Measurements from ENCODE around the gene OTUB2.

DNA sequence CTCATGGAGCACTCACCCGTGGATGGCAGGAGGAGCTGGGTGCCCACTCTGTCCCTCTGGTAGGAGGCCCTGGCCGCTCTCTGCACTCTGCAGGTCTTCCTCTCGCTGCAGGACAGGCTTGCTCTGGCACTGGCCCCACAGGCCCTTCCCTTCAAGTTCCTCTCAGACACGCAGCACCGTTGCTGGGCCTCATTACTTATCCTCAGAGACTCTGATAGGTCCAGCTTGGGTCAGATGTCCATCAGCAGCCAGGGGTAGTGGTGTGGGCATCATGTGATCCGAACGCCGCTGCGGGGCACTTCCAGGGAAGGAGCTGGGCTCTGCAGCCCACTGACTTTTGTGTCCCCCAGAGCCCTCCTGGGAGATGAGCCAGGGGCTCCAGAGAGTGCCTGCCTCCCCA lies 11.8 kb downstream of the OTUB2 start:
- TF ChIP-seq EZH2phosphoT487 (IDR thresholded peaks at IDR 0.05; ENCODE audit: borderline replicate concordance, low read length), result no peak
- TF ChIP-seq, protein P1, sequence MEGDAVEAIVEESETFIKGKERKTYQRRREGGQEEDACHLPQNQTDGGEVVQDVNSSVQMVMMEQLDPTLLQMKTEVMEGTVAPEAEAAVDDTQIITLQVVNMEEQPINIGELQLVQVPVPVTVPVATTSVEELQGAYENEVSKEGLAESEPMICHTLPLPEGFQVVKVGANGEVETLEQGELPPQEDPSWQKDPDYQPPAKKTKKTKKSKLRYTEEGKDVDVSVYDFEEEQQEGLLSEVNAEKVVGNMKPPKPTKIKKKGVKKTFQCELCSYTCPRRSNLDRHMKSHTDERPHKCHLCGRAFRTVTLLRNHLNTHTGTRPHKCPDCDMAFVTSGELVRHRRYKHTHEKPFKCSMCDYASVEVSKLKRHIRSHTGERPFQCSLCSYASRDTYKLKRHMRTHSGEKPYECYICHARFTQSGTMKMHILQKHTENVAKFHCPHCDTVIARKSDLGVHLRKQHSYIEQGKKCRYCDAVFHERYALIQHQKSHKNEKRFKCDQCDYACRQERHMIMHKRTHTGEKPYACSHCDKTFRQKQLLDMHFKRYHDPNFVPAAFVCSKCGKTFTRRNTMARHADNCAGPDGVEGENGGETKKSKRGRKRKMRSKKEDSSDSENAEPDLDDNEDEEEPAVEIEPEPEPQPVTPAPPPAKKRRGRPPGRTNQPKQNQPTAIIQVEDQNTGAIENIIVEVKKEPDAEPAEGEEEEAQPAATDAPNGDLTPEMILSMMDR (IDR thresholded peaks at IDR 0.05; ENCODE audit: low read depth, low read length, poor library complexity, severe bottlenecking), result no peak
